GF-D8 (cell line): ENCODE results near the gene C14orf132.

Experiments
- DNase-seq: peaks from one replicate; lab custom pipeline; 2025; lab: John Stamatoyannopoulos, UW

The C14orf132 gene

DNA sequence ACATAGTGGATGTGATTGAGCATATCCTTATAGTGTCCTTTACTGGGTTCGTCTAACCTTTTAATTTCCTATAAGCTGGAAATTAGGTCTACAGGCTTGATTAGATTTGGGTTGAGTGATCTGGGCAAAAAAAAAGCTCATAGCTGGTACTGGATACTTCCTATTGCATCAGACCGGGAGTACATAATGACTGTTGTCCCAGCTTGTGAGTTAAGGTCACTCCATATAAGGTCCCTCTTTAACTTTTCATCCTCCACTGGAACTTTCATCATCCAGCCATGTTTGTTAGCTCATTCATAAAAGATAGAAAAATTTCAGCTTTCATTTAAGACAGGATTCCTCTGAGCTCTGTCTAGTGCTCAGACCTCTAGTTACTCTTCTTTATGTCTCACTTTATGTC, 80.8 kb downstream of the C14orf132 start:
- no peak for DNase-seq

DNA sequence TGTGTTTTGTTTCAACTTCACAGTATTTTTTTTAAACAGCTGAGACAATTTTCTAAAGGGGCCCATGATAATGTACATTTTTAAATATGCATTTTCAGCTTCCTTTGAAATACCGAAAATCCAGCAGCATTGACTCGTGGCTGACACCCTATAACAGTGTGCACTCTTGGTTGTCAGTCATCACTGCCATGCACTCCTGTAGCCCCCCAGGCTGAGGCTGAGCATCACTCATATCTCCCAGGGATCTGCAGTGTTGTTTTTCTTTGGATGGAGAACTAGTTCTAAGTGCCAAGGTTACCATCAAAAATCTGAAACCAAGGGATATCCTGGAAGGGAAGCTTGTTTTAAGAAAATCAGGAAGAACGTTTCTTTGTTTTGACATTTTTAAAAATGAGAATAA, 81.2 kb downstream of the C14orf132 start:
- DNase-seq: no peak

DNA sequence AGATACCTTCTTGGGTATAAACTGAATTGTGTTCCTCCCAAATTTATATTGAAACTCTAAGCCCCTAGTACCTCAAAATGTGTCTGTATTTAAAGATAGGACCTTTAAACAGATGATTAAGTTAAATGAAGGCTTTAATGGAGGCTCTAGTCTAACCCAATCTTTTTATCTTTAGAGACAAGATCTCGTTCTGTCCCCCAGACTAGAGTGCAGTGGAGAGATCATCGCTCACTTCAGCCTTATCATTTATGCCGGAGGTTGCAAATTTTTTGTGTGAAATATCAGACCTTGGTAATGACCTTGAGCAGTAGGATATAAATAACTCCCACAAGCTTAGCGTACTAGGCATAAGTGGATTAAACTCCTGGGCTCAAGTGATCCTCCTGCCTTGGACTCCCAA, 81.8 kb downstream of the C14orf132 start:
- DNase-seq: no peak

GRCh38 chr14:96121660-96122395, 82.7 kb downstream of the C14orf132 start:
- DNase-seq: no peak

DNA sequence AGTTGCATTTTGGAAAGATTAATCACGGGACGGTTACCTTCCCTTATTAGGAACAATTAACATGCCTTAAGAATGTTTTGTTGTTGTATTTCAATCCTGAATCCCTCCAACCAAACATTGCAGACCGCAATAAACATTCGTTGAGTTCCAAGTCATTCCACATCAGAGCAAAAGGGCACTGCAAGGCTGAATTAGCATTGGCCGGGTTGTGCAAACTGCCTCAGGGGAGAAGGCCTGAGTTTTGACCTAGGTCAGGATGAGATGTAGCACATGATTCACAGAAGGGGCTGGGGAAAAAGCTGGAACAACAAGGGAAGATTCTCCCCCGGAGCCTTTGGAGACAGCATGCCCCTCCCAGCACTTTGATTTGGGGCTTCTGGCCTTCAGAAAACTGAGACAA, 83.3 kb downstream of the C14orf132 start:
- no peak for DNase-seq

DNA sequence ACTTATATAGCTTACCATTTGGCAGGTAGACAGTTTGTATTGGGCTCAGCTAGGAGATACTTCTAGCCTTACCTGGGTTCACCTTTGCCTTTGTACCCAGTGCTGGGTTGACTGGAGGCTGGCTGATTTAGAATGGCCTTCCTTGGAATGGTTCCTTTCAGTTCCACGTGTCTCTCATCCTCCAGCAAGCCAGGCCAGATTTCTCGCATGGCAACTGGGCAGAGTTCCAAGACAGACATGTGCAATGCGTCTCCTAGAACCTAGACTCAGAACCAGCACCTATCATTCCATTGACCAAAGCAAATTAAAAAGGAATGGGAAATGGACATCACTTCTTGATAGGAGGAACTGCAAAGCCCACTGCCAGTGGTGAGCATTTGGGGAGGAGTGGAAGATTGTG, 86.4 kb downstream of the C14orf132 start:
- no peak for DNase-seq

DNA sequence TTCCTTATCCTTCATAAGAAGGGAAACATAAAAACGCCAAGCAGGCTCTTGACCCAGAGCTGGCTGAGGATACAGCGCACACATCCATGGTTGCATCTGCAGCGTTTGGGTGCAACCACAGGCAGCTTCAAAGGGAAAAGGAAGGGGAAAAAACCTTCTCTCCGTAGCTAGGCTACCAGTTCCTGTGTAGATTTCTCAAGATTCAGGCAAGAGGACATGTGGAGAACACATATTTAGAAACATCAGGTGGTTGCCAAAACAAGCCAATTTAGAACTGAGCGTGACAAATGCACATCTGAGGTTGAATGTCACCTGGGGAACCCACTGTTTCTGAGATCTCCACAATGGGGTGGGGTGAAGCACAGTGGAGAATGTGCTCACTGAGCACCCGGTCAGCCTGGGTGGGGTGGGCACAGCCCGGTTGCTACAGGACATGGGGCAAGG, 87.2 kb downstream of the C14orf132 start:
- peak; percentile 24 for DNase-seq

GRCh38 chr14:96126783-96127271, 87.7 kb downstream of the C14orf132 start:
- no peak for DNase-seq

DNA sequence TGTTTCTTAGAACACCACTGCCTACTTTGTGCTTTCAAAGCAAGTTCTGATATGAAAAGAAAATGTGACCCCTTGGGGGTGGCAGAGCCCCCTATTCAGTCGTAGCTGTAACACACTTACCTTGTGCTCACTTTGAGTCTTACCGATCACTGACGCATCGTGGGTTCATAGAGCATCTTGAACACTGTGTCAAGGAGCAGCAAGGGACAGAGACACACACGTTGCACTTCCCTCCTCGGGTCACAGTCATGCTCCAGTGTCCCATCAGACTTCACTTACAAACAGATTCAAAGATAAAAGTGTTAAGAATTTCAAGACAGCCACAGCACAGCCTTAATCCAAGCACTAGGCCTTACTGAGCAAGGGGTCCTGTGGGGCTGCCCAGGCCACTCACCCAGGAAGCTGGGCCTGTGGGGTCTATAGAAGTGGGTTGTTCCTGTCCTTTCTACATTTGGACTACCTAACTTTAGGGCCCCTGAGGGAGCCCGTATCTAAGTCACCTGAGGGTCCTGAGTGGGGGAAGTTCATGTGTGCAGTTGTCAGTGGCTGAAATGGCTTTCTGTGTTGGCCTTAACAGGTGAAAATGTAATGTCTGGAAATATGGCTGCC, 90.1 kb downstream of the C14orf132 start:
- DNase-seq: no peak

GRCh38 chr14:96130391-96130790, 91.2 kb downstream of the C14orf132 start:
- DNase-seq: no peak

GRCh38 chr14:96130854-96131253, 91.7 kb downstream of the C14orf132 start:
- no peak for DNase-seq

GRCh38 chr14:96131836-96132235, 92.7 kb downstream of the C14orf132 start:
- no peak for DNase-seq

- DNase-seq: no peak
Measured at GRCh38 chr14:96134508-96134907, 95.3 kb downstream of the C14orf132 start.

- no peak for DNase-seq
Measured at GRCh38 chr14:96135285-96135684, 96.1 kb downstream of the C14orf132 start.

- no peak for DNase-seq
Measured at GRCh38 chr14:96136371-96137005, 97.3 kb downstream of the C14orf132 start.

GRCh38 chr14:96138241-96138640, 99.1 kb downstream of the C14orf132 start:
- no peak for DNase-seq

DNA sequence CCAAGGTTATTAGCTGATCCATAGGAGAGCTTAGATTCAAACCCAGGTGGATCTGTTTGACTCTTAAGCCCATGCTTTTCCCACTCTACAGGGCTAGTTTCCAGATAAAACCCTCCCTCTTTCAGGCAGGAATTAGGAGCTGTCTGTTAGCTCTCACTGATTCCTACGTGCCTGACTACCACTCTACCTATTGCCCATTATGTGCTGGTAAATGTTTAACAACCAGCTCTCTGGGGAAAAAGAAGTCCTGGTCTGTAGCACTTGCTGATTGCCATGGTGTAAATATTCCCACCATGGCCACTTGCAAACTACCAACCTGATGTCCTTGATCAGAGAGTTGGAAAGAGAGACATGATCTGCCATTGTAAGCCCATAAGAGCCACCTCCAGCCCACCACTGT, 100.0 kb downstream of the C14orf132 start:
- DNase-seq: no peak

DNA sequence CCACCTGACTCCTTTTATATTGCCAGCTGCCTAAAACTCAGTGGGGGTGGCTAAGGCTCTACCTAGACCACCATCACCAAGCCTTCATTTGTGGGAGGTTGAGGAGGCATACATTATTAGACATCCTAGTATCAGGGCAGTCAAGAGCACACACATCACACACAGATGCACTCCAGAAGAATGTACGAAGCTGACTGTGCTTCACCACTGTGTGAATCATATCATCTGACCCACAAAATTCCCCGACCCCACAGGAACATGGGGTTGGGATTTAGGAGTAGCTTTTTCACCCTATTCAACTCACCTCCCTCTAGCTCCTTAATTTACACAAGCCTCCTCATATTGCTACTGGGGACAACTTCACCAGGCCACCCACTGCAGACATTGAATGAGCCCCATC, 100.7 kb downstream of the C14orf132 start:
- DNase-seq: no peak

DNA sequence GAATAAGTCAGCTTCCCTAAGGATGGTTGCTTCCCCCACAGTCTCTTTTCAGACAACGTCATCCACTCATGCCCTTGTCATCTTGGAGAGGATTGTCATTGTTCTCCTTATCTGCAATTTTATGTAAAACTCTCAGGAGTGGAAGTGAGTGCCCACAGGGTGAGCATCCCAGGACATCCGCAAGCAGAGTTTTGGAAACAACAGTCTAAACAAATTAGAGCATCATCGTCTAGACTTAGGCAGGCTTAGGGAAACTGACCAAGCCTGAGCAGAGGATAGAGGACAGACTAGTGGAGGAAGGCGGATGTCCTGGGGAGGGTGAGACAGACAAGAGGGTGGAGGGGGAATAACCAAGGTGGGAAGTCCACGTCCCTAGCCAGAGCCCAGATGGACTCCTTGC, 101.8 kb downstream of the C14orf132 start:
- no peak for DNase-seq
